CD8-positive, alpha-beta memory T cell (primary cell): Measurements from ENCODE around the gene LRRC26. TPM values are rescaled to one million over a fixed set of nuclear protein-coding genes. Genes with fewer than 3 reads are reported as not detected.

Experiments used
- CTCF ChIA-PET: fragments of 350-600 bp; sonication (Branson Sonifier 250); formaldehyde crosslinking; loops from one replicate; lab custom pipeline; 2021; ENCODE audit warnings: antibody characterized with exemption; lab: Charles Lee
- POLR2A ChIA-PET: fragments of 350-600 bp; sonication (Branson Sonifier 250); formaldehyde crosslinking; loops from one replicate; lab custom pipeline; 2021; ENCODE audit warnings: antibody characterized with exemption; lab: Charles Lee
- DNase-seq, 5 donors: peaks; one replicate each; pipeline versions ENCODE4 v3.0.0 to v3.0.0-alpha.2; 2020 to 2022; ENCODE audit warnings: mixed read lengths in 1 of 5
- H3K27ac ChIP-seq: one replicate; pipeline ENCODE4 v1.7.0; 2013; ENCODE audit warnings: low read depth, mild to moderate bottlenecking, low read length, moderate library complexity
- H3K27me3 ChIP-seq: 2 replicates; pipeline ENCODE4 v1.7.0; 2013; ENCODE audit warnings: low read length, mild to moderate bottlenecking; ENCODE audit not compliant: insufficient read depth, poor library complexity, severe bottlenecking
- H3K36me3 ChIP-seq: 2 replicates; pipeline ENCODE4 v1.7.0; 2013; ENCODE audit warnings: mild to moderate bottlenecking, low read length, moderate library complexity; ENCODE audit not compliant: insufficient read depth
- H3K4me1 ChIP-seq: 2 replicates; pipeline ENCODE4 v1.7.0; 2013; ENCODE audit warnings: mild to moderate bottlenecking, low read length, moderate library complexity; ENCODE audit not compliant: insufficient read depth
- H3K4me3 ChIP-seq: 2 replicates; pipeline ENCODE4 v1.7.0; 2013; ENCODE audit warnings: mild to moderate bottlenecking, low read length
- H3K9me3 ChIP-seq: 2 replicates; pipeline ENCODE4 v1.7.0; 2013; ENCODE audit warnings: mild to moderate bottlenecking, low read length
- H3K27ac Mint-ChIP-seq, 8 donors: one replicate each; pipeline ENCODE4 v1.8.0; 2020 to 2021; ENCODE audit warnings: mixed read lengths in 8 of 8, mild to moderate bottlenecking in 6 of 8, inconsistent platforms in 3 of 8, moderate library complexity in 3 of 8
- H3K27me3 Mint-ChIP-seq, 2 donors: one replicate each; pipeline ENCODE4 v1.8.0; 2020 to 2021; ENCODE audit warnings: mixed read lengths in 2 of 2, mild to moderate bottlenecking in 1 of 2, moderate library complexity in 1 of 2
- H3K36me3 Mint-ChIP-seq, 3 donors: one replicate each; pipeline ENCODE4 v1.8.0; 2020 to 2021; ENCODE audit warnings: mixed read lengths in 3 of 3, inconsistent platforms in 1 of 3, mild to moderate bottlenecking in 1 of 3
- H3K4me1 Mint-ChIP-seq, 3 donors: one replicate each; pipeline ENCODE4 v1.8.0; 2020 to 2021; ENCODE audit warnings: mixed read lengths in 3 of 3, inconsistent platforms in 1 of 3, mild to moderate bottlenecking in 1 of 3
- H3K4me3 Mint-ChIP-seq, 7 donors: one replicate each; pipeline ENCODE4 v1.8.0; 2020 to 2021; ENCODE audit warnings: mixed read lengths in 7 of 7, mild to moderate bottlenecking in 6 of 7, moderate library complexity in 4 of 7, inconsistent platforms in 2 of 7
- H3K9me3 Mint-ChIP-seq, 5 donors: one replicate each; pipeline ENCODE4 v1.8.0; 2020 to 2022; ENCODE audit warnings: mixed read lengths in 5 of 5, mild to moderate bottlenecking in 3 of 5, moderate library complexity in 2 of 5, inconsistent platforms in 1 of 5
- polyA plus RNA-seq: library from polyadenylated mRNA; unstranded; fragments of 300-500 nt; fragmentation: Illumina TruSeq; gene quantifications from one replicate; pipeline ENCODE4 v1.2.3, GENCODE V29; 2021
- total RNA-seq, 2 experiments: library from RNA; stranded (reverse); gene quantifications; one replicate each; pipeline ENCODE4 v1.2.3, GENCODE V29; 2021

Gene LRRC26
- total and polyA plus RNA-seq, 3 experiments from 2014 or later = not detected

DNA sequence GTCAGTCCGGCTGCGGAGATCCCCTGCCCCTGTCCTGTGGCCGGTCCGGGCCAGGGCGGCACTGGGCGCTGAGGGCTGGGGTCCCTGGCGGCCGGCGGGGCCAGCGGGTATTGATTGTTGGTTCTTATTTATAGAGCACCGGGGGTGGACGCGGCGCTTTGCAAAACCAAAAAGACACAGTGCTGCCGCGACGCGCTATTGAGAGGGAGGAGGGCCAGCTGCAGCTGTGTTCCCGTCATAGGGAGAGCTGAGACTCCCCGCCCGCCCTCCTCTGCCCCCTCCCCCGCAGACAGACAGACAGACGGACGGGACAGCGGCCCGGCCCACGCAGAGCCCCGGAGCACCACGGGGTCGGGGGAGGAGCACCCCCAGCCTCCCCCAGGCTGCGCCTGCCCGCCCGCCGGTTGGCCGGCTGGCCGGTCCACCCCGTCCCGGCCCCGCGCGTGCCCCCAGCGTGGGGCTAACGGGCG, 2.5 kb downstream of the LRRC26 start:
- ChIA-PET POLR2A (no interaction called here), CTCF (interaction anchor here (1.1 kb wide), 1 partner anchor 27 kb away, joined by 3 read pairs; no protein-coding TSS in a partner anchor)
- H3K27ac ChIP-seq = no peak overlapping the region
- H3K36me3 ChIP-seq = no peaks in the 10 kb centered on the region
- H3K36me3 Mint-ChIP-seq = no peaks in the 10 kb centered on the region
- no peak overlapping the region for H3K27ac Mint-ChIP-seq
- peaks cover 0 to 10% (median 0%) of the 10 kb centered on the region in 3 donors for H3K4me1 Mint-ChIP-seq
- no peak for DNase-seq
- peaks cover 17 to 28% of the 10 kb centered on the region in 2 donors for H3K27me3 Mint-ChIP-seq
- H3K4me3 Mint-ChIP-seq = no peak overlapping the region
- H3K27me3 ChIP-seq = peaks cover 32% of the 10 kb centered on the region
- H3K4me1 ChIP-seq = no peaks in the 10 kb centered on the region
- no peaks in the 10 kb centered on the region for H3K9me3 ChIP-seq
- peaks cover 0 to 1% (median 0%) of the 10 kb centered on the region in 5 donors for H3K9me3 Mint-ChIP-seq
- H3K4me3 ChIP-seq = no peak overlapping the region

GRCh38 chr9:137166380-137167229, 3.2 kb downstream of the LRRC26 start:
- Histone ChIP-seq H3K27ac (no peak overlapping the region), H3K9me3 (no peaks in the 10 kb centered on the region), H3K27me3 (peaks cover 32% of the 10 kb centered on the region), H3K4me3 (no peak overlapping the region), H3K4me1 (no peaks in the 10 kb centered on the region), H3K36me3 (no peaks in the 10 kb centered on the region)
- H3K4me1 Mint-ChIP-seq = peaks cover 0 to 10% (median 0%) of the 10 kb centered on the region in 3 donors
- peaks cover 0 to 1% (median 0%) of the 10 kb centered on the region in 5 donors for H3K9me3 Mint-ChIP-seq
- peaks cover 19 to 28% of the 10 kb centered on the region in 2 donors for H3K27me3 Mint-ChIP-seq
- peak overlapping the region in 2 of 7 donors; percentile 12 to 43 for H3K4me3 Mint-ChIP-seq
- no peak for DNase-seq
- ChIA-PET CTCF (interaction anchor here (0.7 kb wide), 1 partner anchor 70 kb away, joined by 4 read pairs; no protein-coding TSS in a partner anchor), POLR2A (no interaction called here)
- H3K27ac Mint-ChIP-seq = no peak overlapping the region
- H3K36me3 Mint-ChIP-seq = no peaks in the 10 kb centered on the region

DNA sequence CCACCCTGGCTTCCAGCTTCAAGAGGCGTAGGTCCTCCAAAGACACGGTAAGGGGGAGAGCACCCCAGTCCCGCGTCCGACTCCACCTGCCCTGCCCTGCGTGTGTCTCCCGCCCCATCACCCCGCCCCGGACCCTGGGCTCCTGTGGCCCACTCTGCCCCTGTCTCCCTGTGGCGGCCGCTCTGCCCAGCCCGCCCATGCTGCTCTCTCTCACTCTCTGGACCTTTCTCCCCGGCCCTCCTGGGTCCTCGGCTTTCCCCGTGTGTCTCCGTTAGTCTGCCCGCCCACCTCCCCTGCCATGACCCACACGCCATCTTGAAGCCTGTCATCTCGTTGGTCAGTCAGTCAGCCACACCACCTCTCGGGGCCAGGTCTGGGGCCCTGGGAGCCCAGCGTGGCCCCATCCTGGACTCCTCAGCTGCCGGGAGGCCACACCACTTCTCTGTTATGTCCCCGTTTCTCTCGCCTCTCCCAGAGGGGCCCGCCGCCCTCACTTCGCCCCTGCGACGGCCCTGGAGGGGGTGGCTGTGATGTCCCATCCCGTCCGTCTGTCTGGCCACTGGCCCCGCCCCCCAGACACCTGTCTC, 4.5 kb downstream of the LRRC26 start:
- Histone ChIP-seq H3K4me1 (no peaks in the 10 kb centered on the region), H3K27ac (no peak overlapping the region), H3K9me3 (no peaks in the 10 kb centered on the region), H3K36me3 (no peaks in the 10 kb centered on the region), H3K4me3 (no peak overlapping the region), H3K27me3 (peaks cover 28% of the 10 kb centered on the region)
- Mint-ChIP-seq H3K36me3 (no peaks in the 10 kb centered on the region), H3K27me3 (peaks cover 22 to 26% of the 10 kb centered on the region in 2 donors), H3K27ac (no peak overlapping the region), H3K9me3 (peaks cover 0 to 1% (median 0%) of the 10 kb centered on the region in 5 donors), H3K4me3 (no peak overlapping the region), H3K4me1 (peaks cover 0 to 10% (median 0%) of the 10 kb centered on the region in 3 donors)
- POLR2A ChIA-PET = no interaction called here
- no peak for DNase-seq
- CTCF ChIA-PET = no interaction called here

DNA sequence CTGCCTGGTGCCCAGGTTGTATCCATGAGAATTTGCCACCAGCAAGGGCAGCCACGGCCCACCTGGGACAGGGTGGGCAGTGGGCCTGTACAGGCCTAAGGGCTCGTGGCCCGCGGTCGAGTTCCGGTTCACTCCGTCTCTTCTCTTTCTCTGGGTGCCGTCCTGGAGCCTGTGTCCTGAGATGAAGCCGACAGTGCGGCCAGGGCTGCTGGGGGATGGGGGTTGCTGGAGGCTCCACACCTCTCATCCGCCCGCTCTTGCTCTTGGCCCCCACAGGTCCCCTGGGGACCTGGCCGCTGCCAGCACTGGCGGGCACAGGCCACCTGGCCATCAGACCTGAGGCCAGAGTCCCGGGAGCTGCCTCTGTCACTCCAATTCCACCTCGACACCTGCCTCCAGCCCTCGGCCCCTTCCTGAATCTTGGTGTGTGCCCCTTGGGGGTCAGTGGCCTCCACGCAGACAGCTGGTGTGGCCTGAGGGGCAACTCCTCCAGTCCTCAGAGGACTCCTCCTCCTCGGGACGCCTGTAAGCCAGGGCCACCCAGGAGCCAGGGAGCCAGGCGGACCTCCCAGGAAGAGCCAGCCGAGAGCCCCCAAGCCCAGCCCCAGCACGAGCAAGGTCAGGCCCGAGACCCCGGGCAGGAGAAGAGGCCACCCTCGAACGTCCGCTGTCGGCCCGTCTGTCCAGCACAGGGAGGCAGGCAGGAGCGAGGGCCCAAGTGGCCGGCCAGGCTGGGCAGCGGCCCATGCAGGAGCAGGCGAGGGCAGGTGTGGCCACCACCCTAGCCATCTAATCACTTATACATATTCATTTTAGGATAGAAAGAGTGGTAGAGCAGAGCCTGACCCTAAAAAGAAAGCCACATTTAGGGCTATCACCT, 5.2 kb downstream of the LRRC26 start:
- peaks cover 23% of the 10 kb centered on the region for H3K27me3 ChIP-seq
- peaks cover 0 to 1% (median 0%) of the 10 kb centered on the region in 5 donors for H3K9me3 Mint-ChIP-seq
- peaks cover 24 to 29% of the 10 kb centered on the region in 2 donors for H3K27me3 Mint-ChIP-seq
- CTCF ChIA-PET = no interaction called here
- no peak overlapping the region for H3K27ac Mint-ChIP-seq
- H3K4me3 Mint-ChIP-seq = no peak overlapping the region
- DNase-seq = no peak
- no peaks in the 10 kb centered on the region for H3K36me3 ChIP-seq
- no peak overlapping the region for H3K27ac ChIP-seq
- POLR2A ChIA-PET = no interaction called here
- no peaks in the 10 kb centered on the region for H3K4me1 ChIP-seq
- no peaks in the 10 kb centered on the region for H3K36me3 Mint-ChIP-seq
- H3K4me1 Mint-ChIP-seq = peaks cover 0 to 12% (median 0%) of the 10 kb centered on the region in 3 donors
- H3K9me3 ChIP-seq = no peaks in the 10 kb centered on the region
- no peak overlapping the region for H3K4me3 ChIP-seq

DNA sequence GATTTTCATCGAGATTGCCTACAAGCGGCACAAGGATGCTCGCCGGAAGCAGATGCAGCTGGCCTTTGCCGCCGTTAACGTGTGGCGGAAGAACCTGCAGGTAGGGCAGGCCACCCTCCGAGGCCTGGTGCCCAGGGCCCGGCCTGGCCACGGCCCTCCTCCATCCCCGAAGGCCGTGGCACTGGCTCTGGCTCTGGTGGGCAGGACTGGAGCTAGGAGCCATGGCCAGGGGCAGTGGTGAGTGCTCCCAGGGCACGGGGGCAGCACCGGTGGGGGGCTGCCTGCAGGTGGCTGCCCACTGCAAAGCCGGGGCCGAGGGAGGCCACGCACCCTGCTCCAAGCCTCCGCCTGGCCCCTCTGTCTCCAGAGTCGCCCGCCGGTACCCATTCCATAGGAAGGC, 6.0 kb downstream of the LRRC26 start:
- H3K4me1 Mint-ChIP-seq = peaks cover 0 to 16% (median 6%) of the 10 kb centered on the region in 3 donors
- H3K4me3 ChIP-seq = no peak overlapping the region
- peaks cover 25% of the 10 kb centered on the region for H3K27me3 ChIP-seq
- no peak for DNase-seq
- peaks cover 29 to 36% of the 10 kb centered on the region in 2 donors for H3K27me3 Mint-ChIP-seq
- H3K36me3 Mint-ChIP-seq = no peaks in the 10 kb centered on the region
- no peak overlapping the region for H3K4me3 Mint-ChIP-seq
- no peak overlapping the region for H3K27ac ChIP-seq
- peaks cover 0 to 2% (median 0%) of the 10 kb centered on the region in 5 donors for H3K9me3 Mint-ChIP-seq
- H3K27ac Mint-ChIP-seq = peak overlapping the region in 1 of 8 donors; percentile 50
- H3K36me3 ChIP-seq = no peaks in the 10 kb centered on the region
- ChIA-PET CTCF (interaction anchor here (1.1 kb wide), 1 partner anchor 11 kb away, joined by 3 read pairs; no protein-coding TSS in a partner anchor), POLR2A (no interaction called here)
- peaks cover 1% of the 10 kb centered on the region for H3K4me1 ChIP-seq
- no peaks in the 10 kb centered on the region for H3K9me3 ChIP-seq

GRCh38 chr9:137163365-137163715, 6.5 kb downstream of the LRRC26 start:
- ChIA-PET POLR2A (no interaction called here), CTCF (interaction anchor here (1.1 kb wide), 1 partner anchor 11 kb away, joined by 3 read pairs; no protein-coding TSS in a partner anchor)
- Mint-ChIP-seq H3K27me3 (peaks cover 31 to 34% of the 10 kb centered on the region in 2 donors), H3K4me3 (peak overlapping the region in 1 of 7 donors; percentile 74), H3K9me3 (peaks cover 0 to 2% (median 0%) of the 10 kb centered on the region in 5 donors), H3K36me3 (no peaks in the 10 kb centered on the region), H3K4me1 (peaks cover 0 to 17% (median 7%) of the 10 kb centered on the region in 3 donors), H3K27ac (peak overlapping the region in 2 of 8 donors; percentile 43 to 50)
- Histone ChIP-seq H3K4me3 (no peak overlapping the region), H3K4me1 (peaks cover 6% of the 10 kb centered on the region), H3K27me3 (peaks cover 28% of the 10 kb centered on the region), H3K27ac (no peak overlapping the region), H3K9me3 (no peaks in the 10 kb centered on the region), H3K36me3 (no peaks in the 10 kb centered on the region)
- DNase-seq = no peak

DNA sequence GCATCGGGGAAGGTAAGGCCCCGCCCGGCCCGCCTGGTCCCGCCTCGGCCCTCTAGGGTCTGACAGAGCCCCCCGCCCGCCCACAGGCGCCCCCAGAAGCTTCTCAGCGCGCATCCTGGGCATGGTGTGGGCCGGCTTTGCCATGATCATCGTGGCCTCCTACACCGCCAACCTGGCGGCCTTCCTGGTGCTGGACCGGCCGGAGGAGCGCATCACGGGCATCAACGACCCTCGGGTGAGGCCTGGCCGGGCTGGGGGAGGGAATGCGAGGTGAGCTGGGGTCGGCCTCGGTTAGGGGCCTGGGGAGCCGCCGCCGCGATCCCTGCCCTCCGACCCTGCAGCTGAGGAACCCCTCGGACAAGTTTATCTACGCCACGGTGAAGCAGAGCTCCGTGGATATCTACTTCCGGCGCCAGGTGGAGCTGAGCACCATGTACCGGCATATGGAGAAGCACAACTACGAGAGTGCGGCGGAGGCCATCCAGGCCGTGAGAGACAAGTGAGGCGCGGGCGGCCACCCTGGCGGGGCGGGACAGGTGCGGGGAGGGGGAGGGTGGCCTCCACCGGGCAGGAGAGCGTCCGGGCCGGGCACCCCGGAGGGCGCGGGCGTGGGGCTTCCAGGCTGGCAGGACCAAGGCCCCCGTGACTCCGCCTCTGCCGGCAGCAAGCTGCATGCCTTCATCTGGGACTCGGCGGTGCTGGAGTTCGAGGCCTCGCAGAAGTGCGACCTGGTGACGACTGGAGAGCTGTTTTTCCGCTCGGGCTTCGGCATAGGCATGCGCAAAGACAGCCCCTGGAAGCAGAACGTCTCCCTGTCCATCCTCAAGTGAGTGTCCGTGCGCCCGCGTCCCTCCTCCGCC, 7.1 kb downstream of the LRRC26 start:
- POLR2A ChIA-PET = no interaction called here
- Histone ChIP-seq H3K4me3 (no peak overlapping the region), H3K9me3 (no peaks in the 10 kb centered on the region), H3K36me3 (no peaks in the 10 kb centered on the region), H3K27me3 (peaks cover 31% of the 10 kb centered on the region), H3K4me1 (peaks cover 6% of the 10 kb centered on the region), H3K27ac (no peak overlapping the region)
- no peak overlapping the region for H3K27ac Mint-ChIP-seq
- CTCF ChIA-PET = interaction anchor here (1.1 kb wide), 1 partner anchor 12 kb away, joined by 3 read pairs; no protein-coding TSS in a partner anchor
- H3K4me3 Mint-ChIP-seq = peak overlapping the region in 1 of 7 donors; percentile 74
- peaks cover 0 to 23% (median 11%) of the 10 kb centered on the region in 3 donors for H3K4me1 Mint-ChIP-seq
- no peak for DNase-seq
- peaks cover 0 to 2% (median 0%) of the 10 kb centered on the region in 5 donors for H3K9me3 Mint-ChIP-seq
- H3K27me3 Mint-ChIP-seq = peaks cover 36 to 40% of the 10 kb centered on the region in 2 donors
- no peaks in the 10 kb centered on the region for H3K36me3 Mint-ChIP-seq
